ENCODE measurements around the gene DGCR8. TPM values are rescaled to one million over a fixed set of nuclear protein-coding genes. Genes with fewer than 3 reads are reported as not detected.

Gene DGCR8
- total RNA-seq, 1 donor from 2014 or later, result 18.0 TPM

DNA sequence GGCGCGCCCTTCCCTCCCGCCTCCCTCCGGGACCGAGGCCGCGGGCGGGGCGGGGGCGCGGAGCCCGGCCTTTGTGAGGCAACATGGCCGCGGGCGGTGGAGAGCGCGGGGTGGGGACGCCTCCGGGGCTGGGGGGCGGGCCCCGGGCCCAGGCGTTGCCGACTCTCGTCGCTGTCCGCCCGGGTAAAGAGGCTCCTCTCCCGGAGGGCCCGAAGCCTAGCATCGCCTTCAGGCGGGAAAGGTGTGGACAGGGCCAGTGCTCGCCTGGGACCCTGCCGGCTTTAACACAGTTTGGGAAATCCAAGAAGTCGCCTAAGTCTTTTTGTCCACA lies 369 bp downstream of the DGCR8 start:
- TF ChIP-seq, protein P1, sequence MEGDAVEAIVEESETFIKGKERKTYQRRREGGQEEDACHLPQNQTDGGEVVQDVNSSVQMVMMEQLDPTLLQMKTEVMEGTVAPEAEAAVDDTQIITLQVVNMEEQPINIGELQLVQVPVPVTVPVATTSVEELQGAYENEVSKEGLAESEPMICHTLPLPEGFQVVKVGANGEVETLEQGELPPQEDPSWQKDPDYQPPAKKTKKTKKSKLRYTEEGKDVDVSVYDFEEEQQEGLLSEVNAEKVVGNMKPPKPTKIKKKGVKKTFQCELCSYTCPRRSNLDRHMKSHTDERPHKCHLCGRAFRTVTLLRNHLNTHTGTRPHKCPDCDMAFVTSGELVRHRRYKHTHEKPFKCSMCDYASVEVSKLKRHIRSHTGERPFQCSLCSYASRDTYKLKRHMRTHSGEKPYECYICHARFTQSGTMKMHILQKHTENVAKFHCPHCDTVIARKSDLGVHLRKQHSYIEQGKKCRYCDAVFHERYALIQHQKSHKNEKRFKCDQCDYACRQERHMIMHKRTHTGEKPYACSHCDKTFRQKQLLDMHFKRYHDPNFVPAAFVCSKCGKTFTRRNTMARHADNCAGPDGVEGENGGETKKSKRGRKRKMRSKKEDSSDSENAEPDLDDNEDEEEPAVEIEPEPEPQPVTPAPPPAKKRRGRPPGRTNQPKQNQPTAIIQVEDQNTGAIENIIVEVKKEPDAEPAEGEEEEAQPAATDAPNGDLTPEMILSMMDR (IDR thresholded peaks at IDR 0.05), result no peak
- Histone ChIP-seq H3K36me3 (no peaks in the 10 kb centered on the region), H3K27me3 (no peaks in the 10 kb centered on the region), H3K4me3 (peak overlapping the region; percentile 80 to 83), H3K27ac (peak overlapping the region; percentile 82 to 89), H3K4me1 (peaks cover 12 to 28% of the 10 kb centered on the region in 2 donors), H3K9me3 (no peaks in the 10 kb centered on the region)
- peak; percentile 37 to 81 for DNase-seq (ENCODE audit: low spot score in 2 of 2)
- intact Hi-C loops (cut with DNase I), result loop anchor here (1.0 kb wide), 2 partner anchors 37 to 59 kb away; partner anchors contain the start of genes TANGO2 and TRMT2A

DNA sequence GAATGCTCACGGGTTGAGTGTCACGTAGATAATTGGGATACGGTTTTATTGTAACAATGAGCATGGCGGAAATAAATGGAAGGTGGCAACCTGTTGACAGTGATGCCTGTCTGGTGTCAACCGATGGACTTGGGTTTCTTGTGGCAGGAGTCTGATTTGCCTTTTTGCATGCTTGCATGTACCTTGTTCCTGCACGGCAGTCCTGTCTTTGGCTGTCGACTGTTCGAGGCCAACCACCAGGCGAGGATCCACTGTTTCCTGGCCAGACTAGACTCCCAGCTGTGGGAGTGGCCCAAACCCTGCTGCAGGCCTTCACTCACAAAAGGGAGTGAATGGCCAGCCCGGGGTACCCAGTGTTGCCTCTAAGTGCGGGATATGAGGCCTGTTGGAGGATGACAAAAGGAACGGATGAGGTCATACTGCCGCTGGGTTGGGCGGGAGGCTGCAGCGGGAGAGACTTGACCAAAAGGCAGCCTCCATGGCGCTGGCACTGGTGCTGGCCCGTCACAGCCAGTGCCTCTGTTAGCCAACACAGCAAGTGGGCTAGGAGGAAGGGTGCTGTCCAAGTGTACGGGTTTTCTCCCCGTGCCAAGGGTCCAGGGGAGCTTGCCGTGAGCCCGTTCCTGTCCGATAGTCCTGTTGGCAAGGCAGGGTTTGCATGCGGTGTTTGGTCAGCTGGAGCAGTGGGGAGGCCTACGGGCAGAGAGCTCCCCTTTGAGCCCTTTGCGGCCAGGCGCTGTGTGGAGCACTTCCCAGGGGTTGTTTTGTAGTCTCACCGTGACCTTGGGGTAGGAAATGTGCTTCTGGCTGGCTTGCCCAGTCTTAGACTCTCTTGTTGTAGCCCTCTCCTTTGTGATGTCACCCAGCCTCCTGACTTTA lies 974 bp downstream of the DGCR8 start:
- Histone ChIP-seq H3K36me3 (peaks cover 4 to 5% of the 10 kb centered on the region in 2 donors), H3K9me3 (no peaks in the 10 kb centered on the region), H3K27me3 (no peaks in the 10 kb centered on the region), H3K4me1 (peaks cover 12 to 28% of the 10 kb centered on the region in 2 donors), H3K27ac (peak overlapping the region; percentile 82 to 89), H3K4me3 (peak overlapping the region; percentile 80 to 83)
- TF ChIP-seq, protein P1 (IDR thresholded peaks at IDR 0.05), result no peak
- intact Hi-C loops (cut with DNase I), result loop anchor here (1.0 kb wide), 2 partner anchors 36 to 60 kb away; partner anchors contain the start of genes TANGO2 and TRMT2A
- peak in 1 of 2 donors; percentile 76 for DNase-seq (ENCODE audit: low spot score in 2 of 2)

DNA sequence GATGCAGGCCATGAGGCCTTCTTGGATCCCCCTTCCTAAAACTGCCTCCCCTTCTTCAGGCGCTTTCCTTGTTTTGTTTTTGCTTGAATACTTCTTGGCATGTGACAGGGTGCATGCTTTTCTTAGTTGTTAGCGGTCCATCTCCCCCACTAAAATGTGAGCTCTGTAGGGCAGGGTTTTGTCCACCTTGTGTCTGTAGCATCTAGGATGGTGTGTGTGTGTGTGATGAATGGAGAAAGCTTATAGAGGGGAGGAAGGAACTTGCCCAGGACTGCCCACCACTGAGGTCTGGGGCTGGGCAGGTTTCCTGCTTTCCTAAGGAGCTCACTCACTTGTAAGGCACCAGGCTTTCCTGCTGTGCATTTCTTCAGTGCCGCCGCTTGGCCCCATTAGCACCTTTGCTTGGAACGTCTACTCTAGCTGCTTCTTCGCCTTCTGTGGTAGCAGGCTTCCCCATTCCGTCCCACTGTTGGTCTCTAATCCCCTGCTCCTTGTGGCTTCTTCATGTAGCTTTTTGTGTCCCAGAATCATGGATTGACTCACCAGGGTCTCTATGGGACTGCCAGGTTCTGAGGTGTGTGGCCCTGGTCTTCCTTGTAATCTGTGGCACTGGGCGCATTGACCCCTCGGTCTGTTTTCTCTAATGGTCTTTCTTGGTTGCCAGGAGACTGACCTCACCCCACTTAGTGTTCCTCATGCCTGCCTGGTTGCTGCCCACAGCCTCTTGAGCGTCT lies 3.3 kb downstream of the DGCR8 start:
- H3K4me1 ChIP-seq, result peaks cover 12 to 28% of the 10 kb centered on the region in 2 donors
- peaks cover 27 to 28% of the 10 kb centered on the region in 2 donors for H3K36me3 ChIP-seq
- H3K4me3 ChIP-seq, result no peak overlapping the region
- no peaks in the 10 kb centered on the region for H3K27me3 ChIP-seq
- H3K27ac ChIP-seq, result no peak overlapping the region
- H3K9me3 ChIP-seq, result no peaks in the 10 kb centered on the region
- TF ChIP-seq, protein P1 (IDR thresholded peaks at IDR 0.05), result no peak
- intact Hi-C loops (cut with DNase I), result no loop called here
- DNase-seq (ENCODE audit: low spot score in 2 of 2), result no peak

DNA sequence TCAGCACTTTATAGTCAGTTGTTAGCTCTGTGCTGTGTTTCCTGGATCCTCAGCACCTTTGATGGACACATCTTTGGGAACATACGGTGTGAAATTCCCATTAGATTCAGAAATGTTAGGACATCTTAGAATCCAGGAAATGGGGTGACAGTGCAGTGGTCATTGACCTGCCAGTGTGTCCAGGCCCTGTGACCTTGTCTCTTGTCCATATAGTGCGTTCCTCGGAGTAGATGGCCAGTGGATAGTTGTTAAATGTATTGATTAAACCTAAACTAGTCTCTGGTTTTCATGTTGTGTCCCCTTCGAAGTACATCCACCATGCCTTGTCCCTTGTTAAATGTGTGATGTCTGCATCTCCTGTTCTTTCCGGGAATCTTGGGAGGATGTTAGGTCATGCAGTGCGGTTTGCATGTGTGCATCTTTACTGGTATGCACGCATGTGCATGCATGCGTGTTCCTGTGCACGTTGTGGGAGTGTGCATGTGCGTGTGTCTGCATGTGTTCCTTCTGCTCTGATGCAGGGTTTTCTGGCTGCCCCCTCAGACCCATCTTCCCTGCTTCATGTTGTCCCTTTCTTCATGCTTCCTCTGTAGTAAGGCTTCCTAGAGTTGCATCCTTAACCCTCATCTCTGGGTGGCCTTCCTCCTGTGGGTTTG lies 4.0 kb downstream of the DGCR8 start:
- TF ChIP-seq, protein P1 (IDR thresholded peaks at IDR 0.05), result no peak
- intact Hi-C loops (cut with DNase I), result no loop called here
- H3K27me3 ChIP-seq, result no peaks in the 10 kb centered on the region
- no peak for DNase-seq (ENCODE audit: low spot score in 2 of 2)
- no peak overlapping the region for H3K4me3 ChIP-seq
- no peak overlapping the region for H3K27ac ChIP-seq
- H3K9me3 ChIP-seq, result no peaks in the 10 kb centered on the region
- peaks cover 12 to 28% of the 10 kb centered on the region in 2 donors for H3K4me1 ChIP-seq
- peaks cover 34 to 35% of the 10 kb centered on the region in 2 donors for H3K36me3 ChIP-seq

DNA sequence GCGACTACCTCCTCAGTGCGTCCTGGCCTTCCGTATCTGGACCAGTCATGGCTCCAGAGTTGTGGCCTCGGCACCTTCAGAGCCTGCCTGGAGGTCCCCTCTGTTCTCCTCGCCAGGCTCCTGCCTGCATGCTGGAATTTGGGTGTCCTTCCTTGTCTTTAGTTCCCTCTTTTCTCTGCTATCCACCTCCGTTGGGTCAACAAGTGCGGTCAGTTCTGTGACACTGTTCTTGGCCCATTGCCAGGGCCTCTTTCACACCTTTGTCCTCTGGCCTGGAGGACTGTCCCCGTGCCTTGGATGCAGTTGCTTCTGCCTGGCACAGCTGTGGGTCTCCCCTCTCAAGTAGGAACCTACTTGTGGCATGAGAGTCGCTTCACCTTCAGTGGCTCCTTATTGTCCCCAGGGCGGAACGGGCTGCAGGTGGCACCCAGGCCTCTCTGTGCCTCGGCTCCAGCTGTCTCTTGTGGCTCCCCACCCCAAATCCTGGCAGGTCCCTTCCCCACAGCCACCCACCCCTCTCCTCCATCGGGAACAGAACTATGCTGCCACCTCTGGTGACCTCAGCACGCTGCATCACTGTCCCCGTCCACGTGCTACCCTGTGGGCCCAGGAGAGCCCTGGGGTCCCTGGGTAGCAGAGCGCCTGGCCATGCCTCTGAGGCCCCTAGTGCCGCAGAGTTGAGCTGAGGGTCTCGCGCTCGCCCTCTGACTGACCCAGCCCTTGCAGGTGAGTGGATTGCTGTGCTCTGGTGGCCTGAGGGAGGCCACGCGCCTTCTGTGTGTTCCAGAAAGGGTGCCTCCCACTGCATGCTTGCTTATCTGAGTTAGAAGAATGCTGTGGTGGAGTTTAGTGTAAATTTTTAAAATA lies 4.7 kb downstream of the DGCR8 start:
- peaks cover 12 to 26% of the 10 kb centered on the region in 2 donors for H3K4me1 ChIP-seq
- intact Hi-C loops (cut with DNase I), result no loop called here
- no peaks in the 10 kb centered on the region for H3K27me3 ChIP-seq
- no peak overlapping the region for H3K27ac ChIP-seq
- peaks cover 42% of the 10 kb centered on the region in 2 donors for H3K36me3 ChIP-seq
- H3K9me3 ChIP-seq, result no peaks in the 10 kb centered on the region
- no peak overlapping the region for H3K4me3 ChIP-seq
- TF ChIP-seq, protein P1 (IDR thresholded peaks at IDR 0.05), result peak in 1 of 3 experiments; percentile 21
- DNase-seq (ENCODE audit: low spot score in 2 of 2), result no peak
